PC-3 (cell line): Measurements from ENCODE around the gene LRRC75B. TPM values are rescaled to one million over a fixed set of nuclear protein-coding genes. Genes with fewer than 3 reads are reported as not detected.
"Not testable (repeated sequence)": the region's sequence is repeated elsewhere in the genome, so short reads cannot be mapped to it uniquely, and the experiment has no call there.

ENCODE experiments used
- ATAC-seq: fragments of 200-7000 bp; cut with Tn5 transposase; 2 replicates; pipeline ENCODE4 v1.9.1; 2020; ENCODE audit warnings: mild to moderate bottlenecking, moderate library complexity
- Bru-seq: library from RNA; stranded (reverse); fragments of 400-500 nt; gene quantifications from one replicate; lab custom pipeline; 2021; lab: Mats Ljungman, UMichigan
- BruChase-seq, 2 experiments: library from RNA; stranded (reverse); fragments of 400-500 nt; gene quantifications; one replicate each; lab custom pipeline; 2021; lab: Mats Ljungman, UMichigan
- BruUV-seq: library from RNA; stranded (reverse); fragments of 400-500 nt; replicated peaks from 2 replicates; lab custom pipeline; 2021; lab: Mats Ljungman, UMichigan
- CTCF ChIA-PET: fragments of 300-600 bp; sonication (Branson Sonifier 250); formaldehyde crosslinking; loops from one replicate; lab custom pipeline; 2022; ENCODE audit warnings: antibody characterized with exemption; lab: Charles Lee
- POLR2A ChIA-PET: fragments of 300-600 bp; sonication (Branson Sonifier 250); formaldehyde crosslinking; loops from one replicate; lab custom pipeline; 2022; ENCODE audit warnings: antibody characterized with exemption; ENCODE audit not compliant: unreplicated experiment; lab: Charles Lee
- DNase-seq: peaks from one replicate; pipeline ENCODE4 v3.0.0-alpha.2; 2015
- H2AFZ ChIP-seq: fragments of 300-600 bp; sonication (generic); 2 replicates; pipeline ENCODE4 v1.6.0; 2016; ENCODE audit warnings: antibody characterized with exemption, low read length
- H3F3A ChIP-seq: fragments of 300-600 bp; sonication (generic); one replicate; pipeline ENCODE4 v1.6.0; 2017; ENCODE audit warnings: antibody characterized with exemption, low read length, control low read depth, mild to moderate bottlenecking; ENCODE audit not compliant: unreplicated experiment
- H3K27ac ChIP-seq: fragments of 300-600 bp; sonication (generic); 2 replicates; pipeline ENCODE4 v1.5.1; 2016; ENCODE audit warnings: mild to moderate bottlenecking, low read length
- H3K27me3 ChIP-seq: fragments of 300-600 bp; sonication (generic); 2 replicates; pipeline ENCODE4 v1.6.1; 2016; ENCODE audit warnings: low read length, mixed read lengths
- H3K36me3 ChIP-seq: fragments of 300-600 bp; sonication (generic); 2 replicates; pipeline ENCODE4 v1.6.1; 2016; ENCODE audit warnings: low read depth, mixed run types, low read length, mixed read lengths
- H3K4me1 ChIP-seq: fragments of 300-600 bp; sonication (generic); 2 replicates; pipeline ENCODE4 v1.5.1; 2016; ENCODE audit warnings: low read length; ENCODE audit not compliant: insufficient read depth
- H3K4me2 ChIP-seq: fragments of 300-600 bp; sonication (generic); 2 replicates; pipeline ENCODE4 v1.6.0; 2016; ENCODE audit warnings: low read length
- H3K4me3 ChIP-seq: fragments of 300-600 bp; sonication (generic); 2 replicates; pipeline ENCODE4 v1.5.1; 2016; ENCODE audit warnings: mild to moderate bottlenecking, low read length, mixed read lengths
- H3K79me2 ChIP-seq: fragments of 300-600 bp; sonication (generic); 2 replicates; pipeline ENCODE4 v1.6.1; 2017; ENCODE audit warnings: low read length, mixed read lengths
- H3K9ac ChIP-seq: fragments of 300-600 bp; sonication (generic); 2 replicates; pipeline ENCODE4 v1.6.0; 2016; ENCODE audit warnings: mild to moderate bottlenecking, low read length
- H3K9me2 ChIP-seq: fragments of 300-600 bp; sonication (generic); replicated peaks from 2 replicates; pipeline ENCODE4 v1.6.1; 2016; ENCODE audit warnings: mixed run types, low read length, mixed read lengths
- H3K9me3 ChIP-seq: fragments of 300-600 bp; sonication (generic); 2 replicates; pipeline ENCODE4 v1.6.1; 2016; ENCODE audit warnings: low read length, mixed read lengths
- H4K20me1 ChIP-seq: fragments of 300-600 bp; sonication (generic); 2 replicates; pipeline ENCODE4 v1.6.1; 2016; ENCODE audit warnings: low read length, mixed read lengths
- CTCF ChIP-seq: fragments of 300-600 bp; sonication (generic); conservative IDR thresholded peaks from 2 replicates; pipeline ENCODE4 v1.5.1; 2017; ENCODE audit warnings: antibody characterized with exemption, low read depth, mild to moderate bottlenecking, low read length
- EZH2 ChIP-seq: fragments of 300-600 bp; sonication (generic); IDR thresholded peaks from one replicate; pipeline ENCODE4 v1.6.1; 2017; ENCODE audit warnings: antibody characterized with exemption, mild to moderate bottlenecking, low read length; ENCODE audit not compliant: unreplicated experiment
- EZH2phosphoT487 ChIP-seq: fragments of 300-600 bp; sonication (generic); IDR thresholded peaks from 2 replicates; pipeline ENCODE4 v1.6.1; 2018; ENCODE audit warnings: mild to moderate bottlenecking, antibody characterized with exemption, low read length, borderline replicate concordance
- intact Hi-C: fragments of 100-400 bp; cut with micrococcal nuclease; formaldehyde crosslinking; loops from 2 replicates; pipeline ENCODE4 v1.9.0; 2023
- long read RNA-seq: library from polyadenylated mRNA; unstranded; transcript quantifications from one replicate; pipeline ENCODE4 v2.0.0, GENCODE V29; 2021; ENCODE audit not compliant: unreplicated experiment
- total RNA-seq: library from RNA; depleted of rRNA; stranded (reverse); fragments of >200 nt; gene quantifications from 2 replicates; pipeline ENCODE4 v1.2.3, GENCODE V29; 2014; rRNA removed

The LRRC75B gene
- total RNA-seq (4.5 and 7.7 TPM in 2 replicates), Bru-seq, nascent RNA (percentile 33 among the genes with signal in this experiment), BruChase-seq, experiment 1, labeled RNA remaining after a 6-hour chase (percentile 22 among the genes with signal in this experiment), BruChase-seq, experiment 2, labeled RNA remaining after a 2-hour chase (percentile 30 among the genes with signal in this experiment)
- long read RNA-seq, partial matches to known transcripts = 4 of 11 reads
- long read RNA-seq, other reads (novel, unspliced or antisense) = 5 of 11 reads

- peak; percentile 91 for ATAC-seq
- H3K27ac ChIP-seq = no peak within 1 kb of the TSS
- no peaks in the 10 kb centered on the region for H3K27me3 ChIP-seq
- peak; percentile 64 for DNase-seq
- H3K9me2 ChIP-seq = no peaks in the 10 kb centered on the region
- no peaks in the 10 kb centered on the region for H3K79me2 ChIP-seq
- H4K20me1 ChIP-seq = no peaks in the 10 kb centered on the region
- H3K4me1 ChIP-seq = no peaks in the 10 kb centered on the region
- no TSS peak for BruUV-seq
- H2AFZ ChIP-seq = peak within 1 kb of the TSS; percentile 77
- no peaks in the 10 kb centered on the region for H3K9me3 ChIP-seq
- POLR2A ChIA-PET = interaction anchor here (0.7 kb wide), 1 partner anchor 88 kb away, joined by 3 read pairs; no protein-coding TSS in a partner anchor
- no peaks in the 10 kb centered on the region for H3F3A ChIP-seq
- H3K4me3 ChIP-seq = peak within 1 kb of the TSS; percentile 73
- no peaks in the 10 kb centered on the region for H3K36me3 ChIP-seq
- CTCF ChIA-PET = no interaction called here
- intact Hi-C loops = no loop called here
- H3K4me2 ChIP-seq = peak within 1 kb of the TSS; percentile 85
- peak within 1 kb of the TSS; percentile 41 for H3K9ac ChIP-seq
- no peak for TF ChIP-seq EZH2
- no peak for TF ChIP-seq EZH2phosphoT487
- no peak for TF ChIP-seq CTCF
Observed at GRCh38 chr22:24592851-24593558, at the start of gene LRRC75B. LRRC75B (minus strand) TSS chr22:24593073; CDS start chr22:24593039, 34 bp downstream.

- H3K9me2 ChIP-seq, BruUV-seq, H3K27me3 ChIP-seq, H4K20me1 ChIP-seq, ATAC-seq, H3K79me2 ChIP-seq, H3K4me2 ChIP-seq, H3K9ac ChIP-seq, H3K27ac ChIP-seq, H3F3A ChIP-seq, intact Hi-C loops, H2AFZ ChIP-seq, H3K9me3 ChIP-seq, H3K4me1 ChIP-seq, POLR2A ChIA-PET, H3K36me3 ChIP-seq, DNase-seq, H3K4me3 ChIP-seq, CTCF ChIA-PET: not testable (repeated sequence)
Observed at GRCh38 chr22:24642307-24642706, 49.4 kb upstream of the LRRC75B start.

GRCh38 chr22:24636513-24636912 lies 43.6 kb upstream of the LRRC75B start:
- CTCF ChIA-PET, H3K27me3 ChIP-seq, POLR2A ChIA-PET, H3K4me3 ChIP-seq, H3K9me2 ChIP-seq, H3K4me1 ChIP-seq, DNase-seq, intact Hi-C loops, H3K27ac ChIP-seq, H3K79me2 ChIP-seq, H3F3A ChIP-seq, H4K20me1 ChIP-seq, H3K4me2 ChIP-seq, BruUV-seq, ATAC-seq, H3K9me3 ChIP-seq, H2AFZ ChIP-seq, H3K9ac ChIP-seq, H3K36me3 ChIP-seq: not testable (repeated sequence)

GRCh38 chr22:24634776-24635389 lies 42.0 kb upstream of the LRRC75B start:
- H3K27ac ChIP-seq, H3K9me3 ChIP-seq, H3K4me3 ChIP-seq, intact Hi-C loops, H3K4me2 ChIP-seq, CTCF ChIA-PET, H3K4me1 ChIP-seq, H3K36me3 ChIP-seq, H2AFZ ChIP-seq, DNase-seq, H3K9me2 ChIP-seq, ATAC-seq, BruUV-seq, H4K20me1 ChIP-seq, H3K27me3 ChIP-seq, POLR2A ChIA-PET, H3F3A ChIP-seq, H3K9ac ChIP-seq, H3K79me2 ChIP-seq: not testable (repeated sequence)

- H3K27ac ChIP-seq, H3K4me3 ChIP-seq, H2AFZ ChIP-seq, H3K9me3 ChIP-seq, BruUV-seq, H3K9me2 ChIP-seq, ATAC-seq, H4K20me1 ChIP-seq, H3K27me3 ChIP-seq, POLR2A ChIA-PET, CTCF ChIA-PET, intact Hi-C loops, H3K4me2 ChIP-seq, H3K79me2 ChIP-seq, H3K4me1 ChIP-seq, H3K36me3 ChIP-seq, DNase-seq, H3F3A ChIP-seq, H3K9ac ChIP-seq: not testable (repeated sequence)
Observed at GRCh38 chr22:24633231-24634023, 40.6 kb upstream of the LRRC75B start.
